H9 (cell line): ENCODE results near the gene MLANA. TPM values are rescaled to one million over a fixed set of nuclear protein-coding genes. Genes with fewer than 3 reads are reported as not detected.

Source experiments
- DNase-seq: peaks from one replicate; pipeline ENCODE4 v3.0.0-alpha.2; 2017
- H2AFZ ChIP-seq: one replicate; pipeline ENCODE4 v1.6.1; 2013; ENCODE audit warnings: mild to moderate bottlenecking, low read length, control low read depth, moderate library complexity
- H2AK5ac ChIP-seq: 2 replicates; pipeline ENCODE4 v1.6.1; 2013; ENCODE audit warnings: low read length, control low read depth, mixed read lengths; ENCODE audit not compliant: insufficient read length
- H2BK120ac ChIP-seq: one replicate; pipeline ENCODE4 v1.6.1; 2013; ENCODE audit warnings: low read depth, mild to moderate bottlenecking, low read length, control low read depth, inconsistent platforms; ENCODE audit not compliant: poor library complexity, severe bottlenecking
- H2BK12ac ChIP-seq: 2 replicates; pipeline ENCODE4 v1.6.1; 2013; ENCODE audit warnings: low read length, control low read depth, mixed read lengths, low read depth; ENCODE audit not compliant: insufficient read length
- H2BK15ac ChIP-seq: 2 replicates; pipeline ENCODE4 v1.6.1; 2013; ENCODE audit warnings: low read depth, low read length, control low read depth
- H2BK20ac ChIP-seq: one replicate; pipeline ENCODE4 v1.6.1; 2013; ENCODE audit warnings: low read depth, mild to moderate bottlenecking, low read length, control low read depth, inconsistent platforms; ENCODE audit not compliant: poor library complexity, severe bottlenecking
- H2BK5ac ChIP-seq: 2 replicates; pipeline ENCODE4 v1.6.1; 2013; ENCODE audit warnings: low read length, control low read depth, mixed read lengths; ENCODE audit not compliant: insufficient read length
- H3K14ac ChIP-seq: 2 replicates; pipeline ENCODE4 v1.6.1; 2013; ENCODE audit warnings: low read length, control low read depth; ENCODE audit not compliant: insufficient read depth
- H3K18ac ChIP-seq: 2 replicates; pipeline ENCODE4 v1.6.1; 2013; ENCODE audit warnings: low read depth, mild to moderate bottlenecking, mixed read lengths, low read length, control low read depth; ENCODE audit not compliant: insufficient read length
- H3K23ac ChIP-seq: 2 replicates; pipeline ENCODE4 v1.6.1; 2013; ENCODE audit warnings: low read length, control low read depth, mixed read lengths, low read depth; ENCODE audit not compliant: insufficient read length
- H3K23me2 ChIP-seq: 2 replicates; pipeline ENCODE4 v1.6.1; 2013; ENCODE audit warnings: low read depth, mild to moderate bottlenecking, mixed read lengths, low read length, control low read depth; ENCODE audit not compliant: insufficient read length, poor library complexity, severe bottlenecking
- H3K27ac ChIP-seq: 2 replicates; pipeline ENCODE4 v1.5.1; 2013; ENCODE audit warnings: low read length, control low read depth, mixed read lengths, low read depth; ENCODE audit not compliant: insufficient read length
- H3K27me3 ChIP-seq: 2 replicates; pipeline ENCODE4 v1.6.1; 2013; ENCODE audit warnings: low read length, control low read depth, inconsistent platforms; ENCODE audit not compliant: insufficient read depth
- H3K4ac ChIP-seq: 2 replicates; pipeline ENCODE4 v1.6.1; 2013; ENCODE audit warnings: low read depth, mild to moderate bottlenecking, control low read depth, inconsistent platforms, low read length, moderate library complexity
- H3K4me1 ChIP-seq: 2 replicates; pipeline ENCODE4 v1.6.1; 2013; ENCODE audit warnings: low read length, control low read depth, inconsistent platforms; ENCODE audit not compliant: insufficient read depth
- H3K4me2 ChIP-seq: 2 replicates; pipeline ENCODE4 v1.6.1; 2013; ENCODE audit warnings: low read length, control low read depth, mixed read lengths; ENCODE audit not compliant: insufficient read length, insufficient read depth
- H3K56ac ChIP-seq: 2 replicates; pipeline ENCODE4 v1.6.1; 2013; ENCODE audit warnings: low read depth, mild to moderate bottlenecking, mixed read lengths, low read length, control low read depth; ENCODE audit not compliant: insufficient read length
- H3K79me1 ChIP-seq: 2 replicates; pipeline ENCODE4 v1.6.1; 2013; ENCODE audit warnings: low read depth, mild to moderate bottlenecking, moderate library complexity, low read length, control low read depth, inconsistent platforms; ENCODE audit not compliant: insufficient read depth, poor library complexity, severe bottlenecking
- H3K79me2 ChIP-seq: 2 replicates; pipeline ENCODE4 v1.6.1; 2013; ENCODE audit warnings: low read length, control low read depth, inconsistent platforms; ENCODE audit not compliant: insufficient read depth
- H3K9ac ChIP-seq: 2 replicates; pipeline ENCODE4 v1.6.1; 2013; ENCODE audit warnings: low read length, control low read depth, mixed read lengths; ENCODE audit not compliant: insufficient read length; ENCODE audit errors: extremely low read depth
- H3K9me3 ChIP-seq: one replicate; pipeline ENCODE4 v1.6.1; 2013; ENCODE audit warnings: low read depth, low read length, inconsistent platforms; ENCODE audit not compliant: control insufficient read depth
- H3T11ph ChIP-seq: one replicate; pipeline ENCODE4 v1.6.1; 2013; ENCODE audit warnings: mild to moderate bottlenecking, low read length, control low read depth, inconsistent platforms
- H4K20me1 ChIP-seq: one replicate; pipeline ENCODE4 v1.6.1; 2013; ENCODE audit not compliant: control insufficient read depth, insufficient read length, insufficient read depth
- H4K5ac ChIP-seq: 2 replicates; pipeline ENCODE4 v1.6.1; 2013; ENCODE audit warnings: low read depth, mild to moderate bottlenecking, mixed read lengths, low read length, control low read depth; ENCODE audit not compliant: insufficient read length
- H4K8ac ChIP-seq: replicated peaks from 2 replicates; pipeline ENCODE4 v1.6.1; 2013; ENCODE audit warnings: low read length, control low read depth, mixed read lengths, low read depth; ENCODE audit not compliant: insufficient read length
- H4K91ac ChIP-seq: 2 replicates; pipeline ENCODE4 v1.6.1; 2013; ENCODE audit warnings: low read depth, mild to moderate bottlenecking, moderate library complexity, mixed read lengths, low read length, control low read depth; ENCODE audit not compliant: insufficient read length
- H3K27ac Mint-ChIP-seq, 3 experiments: 2 replicates in 2 of 3; 3 replicates in 1 of 3; pipeline ENCODE4 v1.8.0; 2020 to 2021; ENCODE audit warnings: mixed read lengths in 3 of 3, mild to moderate bottlenecking in 1 of 3, moderate library complexity in 1 of 3
- H3K27me3 Mint-ChIP-seq: 2 replicates; pipeline ENCODE4 v1.8.0; 2021; ENCODE audit warnings: low read depth, mild to moderate bottlenecking, moderate library complexity, mixed read lengths
- H3K36me3 Mint-ChIP-seq, 3 experiments: 2 replicates in 2 of 3; 3 replicates in 1 of 3; pipeline ENCODE4 v1.8.0; 2020 to 2021; ENCODE audit warnings: low read depth in 3 of 3, mixed read lengths in 3 of 3; ENCODE audit not compliant: insufficient read depth in 1 of 3
- H3K4me1 Mint-ChIP-seq, 2 experiments: 2 replicates each; pipeline ENCODE4 v1.8.0; 2020; ENCODE audit warnings: mixed read lengths in 2 of 2
- H3K4me3 Mint-ChIP-seq, 2 experiments: 2 replicates in 1 of 2; 3 replicates in 1 of 2; pipeline ENCODE4 v1.8.0; 2020 to 2021; ENCODE audit warnings: mild to moderate bottlenecking in 2 of 2, mixed read lengths in 2 of 2, moderate library complexity in 1 of 2
- H3K9me3 Mint-ChIP-seq, 2 experiments: 2 replicates in 1 of 2; 3 replicates in 1 of 2; pipeline ENCODE4 v1.8.0; 2020; ENCODE audit warnings: mild to moderate bottlenecking in 2 of 2, mixed read lengths in 2 of 2, moderate library complexity in 1 of 2
- WGBS: extraction: QIAGEN DNeasy Blood & Tissue Kit; methylation state at CpG from one replicate; pipeline ENCODE4 v1.1.7; 2013; ENCODE audit warnings: missing lambda C conversion rate, low lambda C conversion rate, mixed read lengths; ENCODE audit not compliant: insufficient read length; ENCODE audit errors: extremely low coverage; 5-methylcytosine and 5-hydroxymethylcytosine counted together
- total RNA-seq: library from RNA; stranded (reverse); gene quantifications from 2 replicates; pipeline ENCODE4 v1.2.1, GENCODE V29; 2021
- TF ChIP-seq, protein P1 (sequence below): fragments of 200-600 bp; sonication (generic); conservative IDR thresholded peaks from 3 replicates; pipeline ENCODE4 v1.8.0; 2021; ENCODE audit warnings: antibody characterized with exemption, mild to moderate bottlenecking

Gene MLANA
- total RNA-seq, 1 experiment from 2014 or later = not detected

DNA sequence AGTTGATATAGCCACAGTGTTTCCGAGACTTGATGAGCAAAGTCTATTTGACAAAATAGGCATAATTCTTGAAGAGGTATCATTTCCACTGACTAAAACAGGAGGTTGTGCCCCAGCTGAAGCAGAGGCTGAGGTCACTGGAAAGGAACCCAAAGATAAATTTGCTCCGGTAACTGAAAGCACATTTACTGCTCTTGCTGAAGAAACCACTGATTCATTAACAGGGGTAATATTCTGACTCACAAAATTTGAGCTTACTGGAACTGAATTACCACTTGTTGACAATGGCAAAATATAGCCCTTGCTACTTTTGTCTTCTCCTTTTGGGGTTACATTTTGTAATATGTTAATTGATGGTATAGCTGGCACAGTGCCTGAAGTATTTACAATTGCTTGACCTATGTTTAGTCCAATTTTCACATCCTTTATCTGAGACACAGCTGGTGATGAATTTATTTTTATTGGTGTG lies 30.2 kb downstream of the MLANA start:
- Histone ChIP-seq H3K56ac (no peak overlapping the region), H2AK5ac (no peak overlapping the region), H3K4me2 (no peak overlapping the region), H3K9ac (no peak overlapping the region), H4K91ac (no peak overlapping the region), H3K27ac (no peak overlapping the region), H3K14ac (no peak overlapping the region), H3K4ac (no peak overlapping the region), H3K4me1 (no peaks in the 10 kb centered on the region), H2BK12ac (no peak overlapping the region), H2BK120ac (no peak overlapping the region), H4K5ac (no peak overlapping the region), H4K8ac (no peak overlapping the region), H3K9me3 (no peaks in the 10 kb centered on the region), H3K23ac (no peak overlapping the region), H3K79me1 (no peaks in the 10 kb centered on the region), H2BK5ac (no peak overlapping the region), H3K23me2 (no peaks in the 10 kb centered on the region), H3K27me3 (no peaks in the 10 kb centered on the region), H2BK20ac (no peak overlapping the region), H3K79me2 (no peaks in the 10 kb centered on the region), H3K18ac (no peak overlapping the region), H2BK15ac (no peak overlapping the region), H2AFZ (no peak overlapping the region), H4K20me1 (no peaks in the 10 kb centered on the region), H3T11ph (no peak overlapping the region)
- Mint-ChIP-seq H3K4me3 (no peak overlapping the region), H3K27me3 (no peaks in the 10 kb centered on the region), H3K4me1 (no peaks in the 10 kb centered on the region), H3K9me3 (no peaks in the 10 kb centered on the region), H3K36me3 (peaks cover 0 to 14% (median 5%) of the 10 kb centered on the region in 3 experiments; a peak in 5 of 7 replicates), H3K27ac (no peak overlapping the region)
- TF ChIP-seq, protein P1, sequence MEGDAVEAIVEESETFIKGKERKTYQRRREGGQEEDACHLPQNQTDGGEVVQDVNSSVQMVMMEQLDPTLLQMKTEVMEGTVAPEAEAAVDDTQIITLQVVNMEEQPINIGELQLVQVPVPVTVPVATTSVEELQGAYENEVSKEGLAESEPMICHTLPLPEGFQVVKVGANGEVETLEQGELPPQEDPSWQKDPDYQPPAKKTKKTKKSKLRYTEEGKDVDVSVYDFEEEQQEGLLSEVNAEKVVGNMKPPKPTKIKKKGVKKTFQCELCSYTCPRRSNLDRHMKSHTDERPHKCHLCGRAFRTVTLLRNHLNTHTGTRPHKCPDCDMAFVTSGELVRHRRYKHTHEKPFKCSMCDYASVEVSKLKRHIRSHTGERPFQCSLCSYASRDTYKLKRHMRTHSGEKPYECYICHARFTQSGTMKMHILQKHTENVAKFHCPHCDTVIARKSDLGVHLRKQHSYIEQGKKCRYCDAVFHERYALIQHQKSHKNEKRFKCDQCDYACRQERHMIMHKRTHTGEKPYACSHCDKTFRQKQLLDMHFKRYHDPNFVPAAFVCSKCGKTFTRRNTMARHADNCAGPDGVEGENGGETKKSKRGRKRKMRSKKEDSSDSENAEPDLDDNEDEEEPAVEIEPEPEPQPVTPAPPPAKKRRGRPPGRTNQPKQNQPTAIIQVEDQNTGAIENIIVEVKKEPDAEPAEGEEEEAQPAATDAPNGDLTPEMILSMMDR = no peak
- no CpG with 5 or more reads among the region's 2 CpGs for WGBS
- DNase-seq = no peak
